Motor neuron (in vitro differentiated cells): ENCODE results near the gene TNFSF8. TPM values are rescaled to one million over a fixed set of nuclear protein-coding genes. Genes with fewer than 3 reads are reported as not detected.
A peak's percentile ranks its signal among the peaks of the same experiment; 100 is the strongest.

Experiments used
- ATAC-seq, 8 experiments: fragments of 200-7000 bp; cut with Tn5 transposase; replicated peaks in 6 of 8; 2 replicates each; pipeline ENCODE4 v1.8.0; 2021; ENCODE audit warnings: mild to moderate bottlenecking in 8 of 8, moderate library complexity in 8 of 8
- H3K27ac ChIP-seq, 2 donors: fragments of 250-450 bp; sonication (Bioruptor Pico); 2 replicates each; pipeline ENCODE4 v1.9.0; 2021; ENCODE audit warnings: antibody characterized with exemption in 2 of 2, mild to moderate bottlenecking in 2 of 2, moderate library complexity in 1 of 2
- H3K4me1 ChIP-seq, 2 donors: fragments of 250-450 bp; sonication (Bioruptor Pico); replicated peaks in 1 of 2; 2 replicates each; pipeline ENCODE4 v1.6.1; 2021; ENCODE audit warnings: antibody characterized with exemption in 2 of 2, mild to moderate bottlenecking in 2 of 2, moderate library complexity in 1 of 2
- H3K4me3 ChIP-seq, 5 donors: fragments of 250-450 bp; sonication (Bioruptor Pico); 2 replicates each; pipeline ENCODE4 v1.9.0; 2021; ENCODE audit warnings: antibody characterized with exemption in 5 of 5, mild to moderate bottlenecking in 5 of 5, moderate library complexity in 4 of 5
- WGBS, 10 experiments: fragments of 450-650 bp; shearing (Covaris generic); methylation state at CpG; one replicate each; pipeline ENCODE4 v1.0.0; 2022; 5-methylcytosine and 5-hydroxymethylcytosine counted together
- in situ Hi-C, 9 experiments: fragments of 400-800 bp; cut with MboI; loops; one replicate each; pipeline ENCODE4 v1.15.0; 2021; ENCODE audit warnings: low sequenced_read_pairs in 9 of 9, low pct_unique_long_range_greater_than_20kb in 2 of 9; ENCODE audit not compliant: unreplicated experiment in 9 of 9
- total RNA-seq, 8 experiments: library from RNA; unstranded; fragments of 300-600 nt; gene quantifications; 2 replicates each; pipeline versions ENCODE4 v1.2.3 to v1.2.4, GENCODE V29; 2022

The TNFSF8 gene
- total RNA-seq, 8 experiments from 2014 or later: 0.21 to 0.87 (median 0.46) TPM; not detected in 3

- ATAC-seq: peak in 2 of 8 experiments; percentile 74 to 79
- 0 to 100% (median 78%) methylated on average over 1 to 7 of the region's 7 CpGs; no CpG with 5 or more reads in 1 of the 10 experiments for WGBS, 10 experiments
- Histone ChIP-seq H3K27ac (no peak overlapping the region), H3K4me3 (no peak overlapping the region), H3K4me1 (no peaks in the 10 kb centered on the region)
- in situ Hi-C loops: no loop called here
Measured at GRCh38 chr9:114953959-114954358, 23.6 kb upstream of the TNFSF8 start.

GRCh38 chr9:114953046-114953445, 22.7 kb upstream of the TNFSF8 start:
- ATAC-seq: no peak
- WGBS, 10 experiments: 0 to 72% (median 42%) methylated on average over 1 to 2 of the region's 2 CpGs; no CpG with 5 or more reads in 2 of the 10 experiments
- Histone ChIP-seq H3K4me1 (no peaks in the 10 kb centered on the region), H3K27ac (no peak overlapping the region), H3K4me3 (no peak overlapping the region)
- in situ Hi-C loops: no loop called here

GRCh38 chr9:114950761-114951160, 20.4 kb upstream of the TNFSF8 start:
- Histone ChIP-seq H3K4me3 (no peak overlapping the region), H3K27ac (no peak overlapping the region), H3K4me1 (no peaks in the 10 kb centered on the region)
- in situ Hi-C loops: no loop called here
- ATAC-seq: no peak
- WGBS, 10 experiments: 20 to 100% (median 68%) methylated on average over 1 to 2 of the region's 2 CpGs

DNA sequence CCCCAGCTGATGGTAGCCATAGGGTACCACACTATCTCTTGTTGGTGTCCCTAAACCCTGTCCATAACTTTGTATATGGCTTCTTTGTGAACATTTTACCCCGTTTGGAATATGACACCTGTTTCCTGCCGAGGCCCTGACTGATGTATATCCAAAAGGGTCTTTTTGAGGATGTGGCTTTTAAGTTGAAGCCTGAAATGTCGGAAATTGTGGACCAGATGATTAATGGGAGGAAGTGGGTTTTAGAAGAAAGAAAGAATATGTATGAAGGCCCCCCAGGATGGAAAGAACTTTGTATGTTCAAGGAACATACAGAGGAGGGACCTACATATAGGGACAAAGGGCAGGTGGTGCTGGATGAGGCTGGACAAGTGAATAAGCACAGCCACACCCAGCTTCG, 16.7 kb upstream of the TNFSF8 start:
- WGBS, 10 experiments: 0 to 73% (median 46%) methylated on average over 1 to 4 of the region's 4 CpGs; no CpG with 5 or more reads in 1 of the 10 experiments
- in situ Hi-C loops: no loop called here
- Histone ChIP-seq H3K27ac (no peak overlapping the region), H3K4me3 (no peak overlapping the region), H3K4me1 (no peaks in the 10 kb centered on the region)
- no peak for ATAC-seq

GRCh38 chr9:114945616-114946412, 15.4 kb upstream of the TNFSF8 start:
- H3K4me1 ChIP-seq: no peaks in the 10 kb centered on the region
- H3K4me3 ChIP-seq: no peak overlapping the region
- 57 to 100% (median 78%) methylated on average over 1 to 2 of the region's 2 CpGs for WGBS, 10 experiments
- ATAC-seq: no peak
- H3K27ac ChIP-seq: no peak overlapping the region
- in situ Hi-C loops: no loop called here

- H3K27ac ChIP-seq: no peak overlapping the region
- no peaks in the 10 kb centered on the region for H3K4me1 ChIP-seq
- ATAC-seq: no peak
- H3K4me3 ChIP-seq: no peak overlapping the region
- in situ Hi-C loops: no loop called here
- 14 to 80% (median 48%) methylated on average over 1 to 2 of the region's 2 CpGs for WGBS, 10 experiments
Measured at GRCh38 chr9:114941376-114941775, 11.0 kb upstream of the TNFSF8 start.

DNA sequence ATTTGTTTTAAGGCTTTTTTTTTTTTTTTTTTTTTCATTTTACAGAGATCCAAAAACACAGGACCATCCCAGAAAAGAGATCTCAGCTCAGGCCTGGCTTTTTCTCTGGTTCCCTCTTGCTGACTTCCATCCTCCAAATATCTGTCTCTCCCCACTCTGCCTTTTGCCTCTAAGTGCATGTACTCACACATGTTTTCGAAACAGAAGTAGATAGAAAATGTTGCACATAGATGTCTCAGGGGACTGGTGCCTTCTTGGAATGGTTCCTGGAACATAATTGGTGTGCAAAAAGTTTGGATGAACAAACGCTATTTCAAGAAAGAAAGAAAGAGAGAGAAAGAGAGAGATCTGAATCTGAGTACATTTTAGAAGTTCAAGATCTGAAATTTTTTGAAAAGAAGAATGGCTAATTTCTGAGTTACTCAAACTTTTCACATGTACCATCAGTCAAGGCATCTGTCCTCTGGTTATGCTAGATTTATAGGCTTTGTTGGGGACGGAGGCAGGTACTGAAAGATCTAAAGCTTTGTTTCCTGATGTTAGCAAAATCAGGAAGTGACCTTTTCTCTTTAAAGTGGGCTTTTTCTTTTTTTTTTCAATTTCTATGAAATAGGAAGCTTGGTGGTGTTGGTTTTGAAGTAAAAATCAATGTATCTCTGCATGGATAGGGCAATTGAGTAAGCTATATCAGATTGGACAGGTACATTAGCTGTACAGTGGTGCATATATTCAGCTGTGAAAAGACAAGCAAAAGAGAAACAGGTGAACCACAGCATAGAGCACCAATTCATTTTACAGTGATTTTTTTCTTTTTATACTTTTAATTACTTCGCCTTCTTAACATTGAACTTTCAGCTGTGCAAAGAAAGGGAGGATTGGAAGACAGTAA, 8.5 kb upstream of the TNFSF8 start:
- in situ Hi-C loops: no loop called here
- ATAC-seq: no peak
- no peaks in the 10 kb centered on the region for H3K4me1 ChIP-seq
- WGBS, 10 experiments: 11 to 100% (median 74%) methylated on average over 1 to 4 of the region's 4 CpGs
- H3K27ac ChIP-seq: no peak overlapping the region
- H3K4me3 ChIP-seq: no peak overlapping the region

DNA sequence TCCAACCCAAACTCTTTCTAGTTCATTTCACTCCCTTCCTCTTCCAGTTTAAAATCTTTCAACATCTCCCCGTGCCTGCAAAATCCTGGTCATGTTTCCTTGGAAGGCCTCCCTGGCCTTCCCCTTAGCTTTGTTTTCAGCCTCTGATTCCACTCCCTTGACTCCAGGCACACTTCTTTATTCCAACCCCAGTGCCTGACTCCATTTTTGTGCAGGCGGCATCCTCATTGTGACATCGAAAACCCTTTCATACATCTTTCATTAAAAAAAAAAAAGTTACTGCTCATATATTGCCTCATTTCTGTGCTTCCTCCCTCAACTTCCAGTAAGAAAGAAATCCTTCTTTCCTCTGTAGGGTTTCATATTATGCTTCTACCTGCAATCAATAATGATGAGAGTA, 7.1 kb upstream of the TNFSF8 start:
- no peak overlapping the region for H3K27ac ChIP-seq
- H3K4me3 ChIP-seq: no peak overlapping the region
- ATAC-seq: no peak
- in situ Hi-C loops: no loop called here
- WGBS, 10 experiments: 60 to 100% (median 87%) methylated on average over 1 to 3 of the region's 3 CpGs; no CpG with 5 or more reads in 3 of the 10 experiments
- no peaks in the 10 kb centered on the region for H3K4me1 ChIP-seq

GRCh38 chr9:114936581-114936980, 6.2 kb upstream of the TNFSF8 start:
- in situ Hi-C loops: no loop called here
- Histone ChIP-seq H3K4me1 (no peaks in the 10 kb centered on the region), H3K4me3 (no peak overlapping the region), H3K27ac (no peak overlapping the region)
- no peak for ATAC-seq
- WGBS, 10 experiments: 0 to 100% (median 64%) methylated on average over 1 of the region's 1 CpG; no CpG with 5 or more reads in 1 of the 10 experiments

- in situ Hi-C loops: no loop called here
- no peak for ATAC-seq
- H3K4me3 ChIP-seq: no peak overlapping the region
- no peak overlapping the region for H3K27ac ChIP-seq
- no peaks in the 10 kb centered on the region for H3K4me1 ChIP-seq
- WGBS, 10 experiments: 33 to 100% (median 61%) methylated on average over 1 to 3 of the region's 3 CpGs; no CpG with 5 or more reads in 2 of the 10 experiments
Measured at GRCh38 chr9:114935119-114935518, 4.7 kb upstream of the TNFSF8 start.

- H3K4me3 ChIP-seq: no peak overlapping the region
- no peak for ATAC-seq
- H3K27ac ChIP-seq: no peak overlapping the region
- no peaks in the 10 kb centered on the region for H3K4me1 ChIP-seq
- in situ Hi-C loops: no loop called here
- 22 to 68% (median 52%) methylated on average over 1 to 3 of the region's 3 CpGs; no CpG with 5 or more reads in 2 of the 10 experiments for WGBS, 10 experiments
Measured at GRCh38 chr9:114932502-114932901, 2.1 kb upstream of the TNFSF8 start.

GRCh38 chr9:114931407-114931806, 1.0 kb upstream of the TNFSF8 start:
- in situ Hi-C loops: no loop called here
- no peak overlapping the region for H3K4me3 ChIP-seq
- 0 to 72% (median 60%) methylated on average over 1 to 5 of the region's 5 CpGs; no CpG with 5 or more reads in 1 of the 10 experiments for WGBS, 10 experiments

GRCh38 chr9:114929201-114929600, 1.2 kb downstream of the TNFSF8 start:
- Histone ChIP-seq H3K4me1 (no peaks in the 10 kb centered on the region), H3K27ac (no peak overlapping the region), H3K4me3 (no peak overlapping the region)
- in situ Hi-C loops: no loop called here
- 37 to 92% (median 61%) methylated on average over 2 to 5 of the region's 5 CpGs for WGBS, 10 experiments
- ATAC-seq: no peak

More at GRCh38 chr9:114931407-114931806, 1.0 kb upstream of the TNFSF8 start:
- no peak overlapping the region for H3K27ac ChIP-seq
- ATAC-seq: peak in 1 of 8 experiments; percentile 33
- no peaks in the 10 kb centered on the region for H3K4me1 ChIP-seq
